HG02642 (cell line): ENCODE data around the gene RHOB.
A peak's percentile ranks its signal among the peaks of the same experiment; 100 is the strongest.
"Not testable (repeated sequence)": the region's sequence is repeated elsewhere in the genome, so short reads cannot be mapped to it uniquely, and the experiment has no call there.

Experiments used
- ATAC-seq: cut with Tn5 transposase; IDR thresholded peaks from one replicate; pipeline ENCODE4 v1.9.1; 2021; ENCODE audit warnings: mild to moderate bottlenecking; ENCODE audit not compliant: unreplicated experiment, poor library complexity

The RHOB gene

DNA sequence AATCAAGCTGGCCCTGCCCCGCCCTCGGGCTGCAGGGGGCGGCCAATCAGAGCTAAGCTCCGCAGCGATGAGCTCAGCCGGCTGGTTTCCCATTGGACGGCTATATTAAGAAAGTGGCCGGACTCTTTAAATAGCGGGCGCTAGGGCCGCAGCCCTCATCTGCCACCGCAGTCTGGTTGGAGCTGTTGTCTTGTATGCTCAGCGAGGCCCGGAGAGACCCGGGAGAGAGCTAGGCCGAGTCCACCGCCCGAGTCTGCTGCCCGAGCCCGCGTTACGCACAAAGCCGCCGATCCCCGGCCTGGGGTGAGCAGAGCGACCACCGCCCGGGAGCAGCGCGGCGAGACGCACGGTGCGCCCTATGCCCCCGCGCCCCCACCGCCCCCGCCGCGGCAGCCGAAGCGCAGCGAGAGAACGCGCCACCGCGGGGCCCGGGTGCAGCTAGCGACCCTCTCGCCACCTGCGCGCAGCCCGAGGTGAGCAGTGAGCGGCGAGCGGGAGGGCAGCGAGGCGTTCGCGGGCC is at the start of gene RHOB:
TSS of gene RHOB (plus strand) at position 158 of the 520 bp plus-strand sequence. CDS start 392 bp downstream, outside the sequence.
- peak; percentile 98 for ATAC-seq

DNA sequence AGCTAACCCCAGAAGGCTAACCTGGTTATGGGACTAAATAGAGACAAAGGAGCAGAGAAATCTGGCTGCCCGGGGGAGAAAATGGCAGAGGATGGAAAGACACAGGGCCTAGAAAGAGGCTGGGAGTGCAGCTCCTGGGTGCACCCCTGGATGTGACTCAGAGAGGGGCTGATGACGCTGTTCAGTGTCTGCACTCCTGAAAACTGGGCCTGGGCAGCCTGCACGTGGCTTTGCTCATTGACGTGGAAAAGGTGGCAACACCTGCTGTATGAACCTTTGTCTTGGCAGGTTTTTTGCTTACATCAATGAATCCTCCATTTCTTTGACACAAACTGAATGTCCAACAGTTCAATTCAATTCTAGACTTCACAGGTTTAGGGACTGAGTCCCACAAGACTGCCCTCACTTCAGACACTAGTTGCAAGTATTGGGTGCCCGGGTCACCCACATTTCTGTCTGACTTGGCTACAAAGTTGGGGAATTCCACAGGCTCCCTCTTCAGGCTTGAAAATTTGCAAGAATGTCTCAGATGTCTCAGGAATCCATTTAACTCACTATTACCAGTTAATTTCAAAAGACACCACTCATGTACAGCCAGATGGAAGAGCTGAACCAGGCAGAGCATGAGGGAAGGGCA is 48.9 kb upstream of the RHOB start:
- ATAC-seq = no peak

DNA sequence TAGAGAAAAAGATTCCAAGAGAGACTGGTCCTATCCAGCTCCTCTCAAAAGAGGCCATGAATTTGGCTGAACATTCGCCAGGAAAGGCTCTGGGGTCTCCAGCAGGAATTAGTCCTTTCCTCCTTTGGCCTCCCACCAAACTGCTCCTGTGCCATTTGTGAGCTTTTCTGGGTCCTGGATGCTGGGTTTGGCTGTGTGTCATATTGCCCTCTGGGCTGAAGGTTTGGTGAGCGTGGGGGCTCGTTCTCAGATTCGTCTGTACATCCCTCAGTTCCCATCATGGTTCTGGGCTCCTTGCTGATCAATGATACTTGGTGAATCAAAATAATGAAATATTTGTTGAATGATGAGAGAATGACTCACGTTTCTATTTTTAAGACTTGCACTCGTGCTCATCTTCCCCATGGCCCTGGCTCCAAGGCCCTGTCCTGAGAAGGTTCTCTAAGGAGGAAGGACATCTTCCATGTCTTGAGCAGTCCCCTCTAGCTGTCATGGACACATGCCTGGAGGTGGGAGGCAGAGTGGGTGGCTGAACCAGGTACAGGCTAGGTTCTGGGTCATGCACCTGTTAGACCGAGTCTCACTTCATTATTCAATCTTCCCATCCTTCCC is 47.8 kb upstream of the RHOB start:
- ATAC-seq = no peak

DNA sequence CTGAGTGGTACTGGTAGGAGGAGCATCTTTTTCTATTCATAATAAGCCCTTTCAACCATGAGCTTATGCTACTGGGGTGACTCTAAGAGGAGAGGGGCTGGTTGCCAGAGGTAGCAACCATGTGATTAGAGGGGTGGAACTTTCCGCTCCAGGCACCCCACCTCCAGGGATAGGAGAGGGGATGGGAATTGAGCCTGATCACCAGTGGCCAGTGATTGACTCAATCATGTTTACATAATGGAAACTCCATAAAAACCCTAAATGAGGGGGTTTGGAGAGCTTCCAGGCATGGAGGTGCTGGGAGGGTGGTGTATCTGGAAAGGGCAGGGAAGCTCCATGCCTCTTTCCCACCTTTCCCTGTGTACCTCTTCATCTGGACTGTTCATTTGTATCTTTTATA is 46.6 kb upstream of the RHOB start:
- no peak for ATAC-seq

DNA sequence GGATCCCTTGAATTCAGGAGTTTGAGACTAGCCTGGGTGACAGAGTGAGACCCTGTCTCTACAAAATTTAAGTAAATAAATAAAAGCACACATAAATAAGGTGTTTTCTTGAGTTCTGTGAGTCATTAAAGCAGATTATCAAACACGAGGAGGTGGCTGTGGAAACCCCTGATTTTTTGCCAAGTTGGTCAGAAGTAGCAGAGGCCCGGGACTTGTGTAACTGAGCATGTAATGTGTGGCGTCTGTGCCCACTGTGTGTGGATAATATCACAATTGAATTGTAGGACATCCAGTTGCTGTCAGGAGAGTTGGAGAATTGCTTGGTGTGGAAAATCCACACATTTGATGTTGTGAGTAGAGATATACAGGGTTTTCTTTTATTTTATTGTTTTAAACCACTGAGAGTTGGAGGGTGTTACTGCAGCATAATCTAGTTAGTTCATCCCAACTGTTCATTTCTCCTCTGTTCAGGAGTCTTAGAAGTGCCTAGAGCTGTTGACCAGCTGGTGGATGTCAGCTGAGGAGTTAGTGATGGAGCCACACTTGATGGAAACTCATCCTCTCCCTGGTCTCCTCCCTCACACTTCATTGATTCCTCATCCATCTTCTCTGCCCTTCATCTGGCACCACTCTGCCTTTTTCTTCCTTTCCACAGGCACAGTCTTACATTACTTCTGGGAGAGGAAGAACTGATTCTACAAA is 45.9 kb upstream of the RHOB start:
- no peak for ATAC-seq

DNA sequence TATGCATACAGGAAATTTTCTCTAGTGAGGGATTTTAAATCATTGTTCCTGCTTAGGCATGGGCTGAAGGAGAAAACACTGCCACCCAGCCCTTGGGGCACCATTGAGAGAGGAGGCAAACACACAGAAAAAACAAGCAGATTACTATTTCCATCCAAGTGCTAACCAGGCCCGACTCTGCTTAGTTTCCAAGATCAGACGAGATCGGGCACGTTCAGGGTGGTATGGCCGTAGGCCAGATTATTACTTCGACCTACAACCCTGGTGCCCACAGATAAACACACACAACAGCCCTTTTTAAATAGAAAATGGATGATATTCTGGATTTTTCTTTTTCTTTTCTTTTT is 45.4 kb upstream of the RHOB start:
- no peak for ATAC-seq

DNA sequence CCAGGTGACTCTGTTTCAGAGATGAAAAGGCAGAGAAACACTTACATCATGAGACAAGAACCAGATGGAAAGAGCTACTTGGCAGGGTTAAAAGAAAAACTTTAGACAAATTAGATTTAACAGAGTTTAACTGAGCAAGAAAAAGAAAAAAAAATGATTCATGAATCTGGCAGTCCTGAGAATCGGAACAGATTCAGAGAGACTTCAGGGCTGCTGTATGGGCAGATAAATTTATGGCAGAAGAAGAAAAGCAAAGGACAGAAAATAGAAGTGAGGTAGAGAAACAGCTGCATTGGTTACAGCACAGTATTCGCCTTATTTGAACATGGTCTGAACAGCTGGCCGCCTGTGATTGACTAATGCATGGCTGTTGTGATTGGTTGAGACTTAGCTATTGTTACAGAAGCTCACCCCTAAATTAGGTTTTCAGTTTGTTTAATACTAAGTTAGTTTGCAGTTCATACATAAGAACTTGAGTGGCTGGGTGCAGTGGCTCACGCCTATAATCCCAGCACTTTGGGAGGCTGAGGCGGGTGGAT is 43.0 kb upstream of the RHOB start:
- no peak for ATAC-seq

DNA sequence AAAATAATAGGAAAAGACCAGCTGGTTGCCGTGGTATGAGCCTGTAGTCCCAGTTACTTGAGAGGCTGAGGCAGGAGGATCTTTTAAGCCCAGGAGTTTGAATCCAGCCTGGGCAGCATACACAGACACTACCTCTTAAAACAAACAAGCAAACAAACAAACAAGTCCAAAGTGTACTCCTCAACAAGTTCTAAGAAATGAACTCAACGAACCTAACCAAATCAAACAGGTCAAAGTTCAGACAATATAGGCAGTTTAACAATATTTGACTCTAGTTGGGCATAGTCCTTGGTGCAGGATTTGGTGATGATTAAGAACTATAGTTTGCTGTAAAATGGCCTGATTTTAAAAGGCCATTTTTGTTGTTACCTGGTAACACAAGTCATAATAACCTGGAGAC is 41.9 kb upstream of the RHOB start:
- no peak for ATAC-seq

DNA sequence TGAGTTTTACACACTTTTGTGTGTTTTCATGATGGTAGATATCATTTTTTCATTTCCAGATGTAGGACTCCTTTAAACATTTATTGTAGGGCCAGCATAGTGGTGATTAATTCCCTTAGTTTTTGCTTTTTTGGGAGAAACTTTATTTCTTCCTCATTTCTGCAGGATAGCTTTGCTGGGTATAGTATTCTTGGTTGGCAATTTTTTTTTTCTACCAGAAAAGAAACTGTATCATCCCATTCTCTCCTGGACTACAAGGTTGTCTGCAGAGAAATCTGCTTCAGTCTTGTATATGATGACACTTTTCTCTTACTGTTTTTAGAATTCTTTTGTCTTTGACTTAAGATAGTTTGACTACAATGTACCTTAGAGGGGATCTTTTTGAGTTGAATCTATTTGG is 37.8 kb upstream of the RHOB start:
- no peak for ATAC-seq

DNA sequence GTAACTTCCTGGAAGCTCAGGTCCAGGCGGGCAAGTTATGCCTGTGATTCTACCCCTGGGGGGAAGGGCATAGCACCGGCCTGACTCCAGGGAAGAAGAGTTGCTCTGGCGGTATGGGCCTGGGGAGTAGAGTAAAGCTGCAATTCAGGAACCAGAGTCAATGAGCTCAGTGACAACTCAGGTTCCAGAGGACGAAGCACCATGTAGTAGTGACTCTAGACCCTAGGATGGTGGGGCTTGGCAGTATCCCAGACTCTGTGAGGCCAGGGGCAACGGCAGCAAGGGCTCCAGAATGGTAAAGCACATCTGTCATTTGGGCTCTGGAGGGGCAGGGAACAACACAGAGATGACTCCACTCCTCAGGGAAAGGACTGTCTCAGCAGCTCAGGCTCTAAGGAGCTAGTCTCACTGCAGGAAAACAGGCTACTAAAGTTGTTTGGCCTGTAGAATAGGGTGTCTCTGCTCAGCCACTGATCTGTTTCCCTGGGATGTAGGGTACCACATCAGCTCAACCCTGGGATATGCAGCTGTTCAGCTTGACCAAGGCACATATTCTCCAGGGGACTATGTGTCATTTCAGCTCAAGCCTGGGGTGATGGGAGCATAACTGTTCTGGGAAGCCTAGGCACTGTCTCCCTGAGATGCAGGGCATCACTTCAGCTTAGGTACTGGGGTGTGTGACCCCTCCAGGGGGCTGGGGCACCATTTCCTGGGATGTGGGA is 36.2 kb upstream of the RHOB start:
- ATAC-seq = peak; percentile 10

DNA sequence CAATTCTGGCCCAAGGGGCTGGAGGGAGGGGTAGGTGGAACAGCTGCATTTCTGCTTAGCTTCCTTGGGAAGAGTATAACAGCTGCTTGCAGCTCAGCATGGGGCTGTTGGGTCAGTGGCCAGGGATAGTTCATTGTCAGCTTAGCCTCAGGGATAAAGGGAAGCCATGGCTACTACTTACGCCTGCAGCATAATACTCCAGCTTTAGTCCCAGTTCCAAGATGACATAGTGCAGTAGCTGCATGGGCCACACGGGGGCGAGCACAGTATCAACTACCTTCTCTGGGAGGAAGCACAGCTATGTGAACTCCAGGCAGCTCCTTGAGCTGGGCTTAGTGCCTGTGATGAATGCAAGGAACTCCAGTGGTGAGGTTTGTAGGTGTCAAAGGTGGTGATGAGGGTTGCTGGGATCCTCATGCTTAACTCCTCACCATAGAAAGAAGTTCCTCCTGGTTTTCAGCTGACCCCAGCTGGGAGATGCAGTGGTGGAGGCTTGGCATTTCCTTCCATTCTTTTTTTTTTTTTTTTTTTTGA is 35.4 kb upstream of the RHOB start:
- ATAC-seq = peak; percentile 100

DNA sequence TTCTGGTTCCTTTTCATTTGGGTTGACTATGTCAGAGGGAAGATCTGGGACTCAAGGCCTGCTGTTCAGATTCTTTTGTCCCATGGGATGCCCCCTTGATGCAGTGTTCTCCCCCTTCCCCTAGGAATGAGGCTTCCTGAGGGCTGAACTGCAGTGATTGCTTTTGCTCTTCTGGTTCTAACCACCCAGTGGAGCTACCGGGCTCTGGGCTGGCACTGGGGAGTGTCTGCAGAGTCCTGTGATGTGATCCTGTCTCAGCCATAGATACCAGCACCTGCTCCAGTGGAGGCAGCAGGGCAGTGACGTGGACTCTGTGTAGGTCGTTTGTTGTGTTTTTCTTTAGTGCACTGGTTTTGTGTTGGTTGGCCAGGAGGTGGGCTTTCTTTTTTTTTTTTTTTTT is 32.1 kb upstream of the RHOB start:
- no peak for ATAC-seq

DNA sequence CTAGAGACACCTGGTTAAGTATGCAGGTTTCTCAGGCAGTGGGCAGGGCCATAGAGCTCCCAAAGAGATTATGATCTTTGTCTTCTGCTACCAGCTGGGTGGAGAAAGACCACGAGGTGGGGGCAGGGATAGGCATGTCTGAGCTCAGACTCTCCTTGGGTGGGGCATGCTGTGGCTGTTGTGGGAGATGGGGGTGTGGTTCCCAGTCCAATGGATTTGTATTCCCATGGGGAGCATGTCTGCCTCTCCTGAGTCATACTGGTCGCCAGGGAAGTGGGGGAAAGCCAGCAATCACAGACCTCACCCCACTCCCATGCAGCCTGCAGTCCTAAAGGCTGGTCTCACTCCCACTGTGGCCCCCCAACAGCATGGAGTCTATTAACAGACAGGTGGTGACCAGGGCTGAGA is 31.4 kb upstream of the RHOB start:
- no peak for ATAC-seq

DNA sequence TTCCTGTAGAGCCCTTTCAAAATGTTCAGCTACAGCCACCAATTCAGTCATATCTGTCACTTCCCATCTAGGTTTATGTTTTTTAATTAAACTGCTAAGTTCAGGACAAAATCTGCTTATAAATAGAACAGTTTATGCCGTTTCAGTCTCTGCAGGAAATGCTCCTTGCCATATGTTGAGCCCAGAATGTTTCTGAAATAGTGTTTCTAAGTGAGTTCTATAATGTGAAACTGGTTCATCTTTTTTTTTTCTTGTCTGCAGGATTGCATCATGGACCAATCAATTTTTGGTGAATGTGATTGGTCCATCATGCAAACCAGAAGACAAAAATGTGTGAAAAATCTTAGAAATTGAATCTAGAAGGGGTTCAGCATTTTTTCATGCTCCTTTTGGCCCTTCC is 30.2 kb upstream of the RHOB start:
- no peak for ATAC-seq

DNA sequence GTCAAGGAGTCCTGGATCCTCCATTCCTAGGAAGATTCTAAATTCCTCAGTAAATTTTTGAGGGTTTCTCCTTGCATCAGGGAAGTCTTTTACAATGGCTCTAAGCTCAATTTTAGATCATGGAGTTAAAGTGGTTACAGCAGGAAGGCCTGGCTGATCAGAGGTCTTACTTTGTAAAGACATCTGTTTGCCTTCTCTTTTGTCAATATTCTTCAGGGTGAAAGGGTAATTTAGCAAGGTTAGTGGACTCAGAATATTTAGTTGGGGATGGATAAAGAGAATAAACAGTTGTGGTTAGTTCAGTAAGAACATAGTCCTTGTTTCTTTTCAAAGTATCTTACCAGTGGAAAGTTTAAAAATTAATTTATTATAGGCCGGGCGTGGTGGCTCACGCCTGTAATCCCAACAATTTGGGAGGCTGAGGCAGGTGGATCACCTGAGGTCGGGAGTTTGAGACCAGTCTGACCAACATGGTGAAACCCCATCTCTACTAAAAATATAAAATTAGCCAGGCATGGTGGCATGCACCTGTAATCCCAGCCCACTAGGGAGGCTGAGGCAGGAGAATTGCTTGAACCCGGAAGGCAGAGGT is 29.5 kb upstream of the RHOB start:
- ATAC-seq = not testable (repeated sequence)

DNA sequence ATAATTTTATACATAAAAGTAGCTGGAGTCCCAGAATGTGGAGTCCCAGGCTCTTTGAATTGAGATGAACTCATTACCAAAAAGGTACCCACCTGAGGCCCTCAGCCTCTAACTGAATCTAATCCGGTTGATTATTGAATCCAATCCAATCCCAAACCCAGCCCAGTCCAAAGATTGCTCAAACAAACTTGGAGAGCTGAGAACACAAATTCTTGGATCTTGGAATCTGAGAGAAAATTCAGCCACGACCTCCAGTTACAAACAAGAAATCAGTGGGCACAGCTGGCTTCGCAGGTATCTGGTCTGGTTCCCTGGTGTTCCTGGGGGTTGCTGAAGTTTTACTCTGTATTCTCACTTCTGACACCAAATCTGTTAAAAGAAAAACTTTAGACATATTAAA is 28.4 kb upstream of the RHOB start:
- ATAC-seq = no peak

DNA sequence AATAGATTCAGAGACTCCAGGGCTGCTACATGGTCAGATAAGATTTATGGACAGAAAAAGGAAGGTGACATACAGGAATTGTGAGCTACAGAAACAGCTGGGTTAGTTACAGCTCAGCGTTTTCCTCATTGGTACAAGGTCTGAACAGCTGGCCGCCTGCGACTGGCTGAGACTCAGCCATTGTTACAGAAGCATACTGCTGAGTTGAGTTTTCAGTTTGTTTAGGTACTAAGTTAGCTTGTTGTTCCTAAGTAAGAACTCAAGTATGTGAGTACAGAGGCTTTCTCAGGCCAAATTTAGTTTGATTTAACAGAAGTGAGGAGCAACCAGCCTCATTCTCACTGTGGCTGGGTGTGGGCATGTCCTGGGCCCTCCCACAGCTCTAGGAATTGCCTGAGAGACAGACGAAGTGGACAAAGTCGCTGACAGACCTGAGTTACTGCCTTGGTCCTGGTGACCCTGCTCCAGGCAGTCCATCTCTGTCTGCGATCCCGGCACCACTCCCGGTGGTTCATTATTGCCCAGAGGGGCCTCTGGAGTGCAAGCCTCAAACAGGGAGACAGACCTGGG is 27.8 kb upstream of the RHOB start:
- ATAC-seq = no peak

DNA sequence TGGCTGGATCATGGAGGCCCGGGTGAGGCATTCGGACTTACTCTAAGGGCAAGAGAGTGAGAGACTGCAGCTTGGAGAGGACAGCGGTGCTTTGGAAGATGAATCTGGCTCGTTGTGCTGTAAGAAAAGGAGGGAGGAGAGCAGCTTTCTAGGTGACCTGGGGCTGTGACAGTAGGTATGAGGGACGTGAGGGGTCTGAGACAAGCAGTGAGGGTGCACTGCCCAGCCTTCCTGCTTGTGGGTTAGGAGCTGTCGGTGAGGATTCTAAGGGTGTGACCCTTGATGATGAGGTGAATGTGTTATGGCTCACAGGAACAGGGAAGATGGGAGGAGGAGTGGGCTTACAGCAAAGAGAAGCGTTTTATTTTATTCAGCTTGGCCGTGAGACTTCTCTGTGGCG is 27.1 kb upstream of the RHOB start:
- ATAC-seq = no peak

DNA sequence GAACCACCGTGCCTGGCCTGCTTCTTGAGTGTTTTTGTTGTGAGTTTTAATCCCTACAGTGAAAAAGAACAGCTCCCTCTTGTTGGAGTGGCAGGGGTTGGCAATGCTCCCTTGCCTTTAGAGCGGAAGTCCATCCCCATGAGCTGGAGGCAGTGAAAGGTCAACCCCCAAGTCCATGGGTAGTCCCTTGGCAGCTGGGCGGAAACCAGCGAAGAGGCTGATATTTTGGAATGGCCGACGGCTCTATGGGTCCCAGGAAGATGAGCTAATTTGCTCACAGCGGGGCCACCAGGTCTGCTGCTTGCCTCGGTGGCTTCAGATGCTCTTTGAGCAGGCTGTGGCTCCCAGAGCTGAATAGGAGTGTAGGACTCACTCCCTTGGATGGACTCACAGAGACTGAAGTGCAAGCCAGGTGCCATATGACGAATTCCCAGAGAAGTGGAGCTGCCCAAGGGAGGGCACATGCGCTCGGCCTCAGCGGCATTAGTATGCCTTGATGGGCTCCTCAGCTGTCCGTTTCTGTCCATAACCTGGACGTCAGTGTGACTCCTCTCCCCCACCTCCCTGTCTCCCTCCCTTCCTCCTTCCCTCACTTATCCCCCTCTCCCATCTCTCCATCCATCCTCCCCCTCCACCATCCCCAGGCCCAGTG is 25.4 kb upstream of the RHOB start:
- ATAC-seq = no peak
